K562 (cell line): ENCODE measurements around the gene SERF2. TPM values are rescaled to one million over a fixed set of nuclear protein-coding genes. Genes with fewer than 3 reads are reported as not detected.

Experiments used
- ATAC-seq: fragments of 200-7000 bp; cut with Tn5 transposase; 3 replicates; pipeline ENCODE4 v1.9.1; 2020; ENCODE audit warnings: moderate library complexity
- BruUV-seq: library from RNA; stranded (reverse); fragments of 400-500 nt; replicated peaks from 2 replicates; lab custom pipeline; 2021; lab: Mats Ljungman, UMichigan
- CTCF ChIA-PET: fragments of 300-600 bp; formaldehyde crosslinking; extraction: SDS; loops from one replicate; lab custom pipeline; 2021; ENCODE audit warnings: low intra/inter-chr PET ratio; lab: Yijun Ruan, JAX
- POLR2A ChIA-PET: fragments of 300-600, 350-650 bp; sonication (Branson Sonifier 250); formaldehyde crosslinking; extraction: SDS; loops from one replicate; lab custom pipeline; 2021; ENCODE audit warnings: antibody characterized with exemption, inconsistent platforms; lab: Yijun Ruan, JAX
- DNase-seq, 4 experiments: peaks; one replicate each; pipeline versions ENCODE4 v3.0.0 to v3.0.0-alpha.2; 2011 to 2018; ENCODE audit warnings: low spot score in 3 of 4, mixed read lengths in 3 of 4; ENCODE audit errors: extremely low read depth in 1 of 4
- FAIRE-seq: peaks from 2 replicates; lab custom pipeline; 2011; peaks lifted over from hg19 to GRCh38; lab: Jason Lieb, UNC
- H2AFZ ChIP-seq: 2 replicates; pipeline ENCODE4 v1.6.0; 2011; ENCODE audit warnings: low read depth, low read length, control low read depth, inconsistent platforms
- H3K27ac ChIP-seq: fragments of 200-600 bp; 3 replicates; pipeline ENCODE4 v1.8.0; 2011; ENCODE audit warnings: low read depth, mild to moderate bottlenecking, control low read depth, inconsistent platforms, low read length, moderate library complexity, mixed read lengths; ENCODE audit errors: extremely low read depth
- H3K27me3 ChIP-seq, 2 experiments: fragments of 300-600 bp in 1 of 2; 2 replicates in 1 of 2; 3 replicates in 1 of 2; pipeline versions ENCODE4 v1.6.0 to v1.8.0; 2011; ENCODE audit warnings: inconsistent platforms in 2 of 2, low read length in 2 of 2, mild to moderate bottlenecking in 1 of 2, mixed read lengths in 1 of 2, moderate library complexity in 1 of 2; ENCODE audit not compliant: control insufficient read depth in 2 of 2, insufficient read depth in 2 of 2
- H3K36me3 ChIP-seq: fragments of 300-600 bp; 3 replicates; pipeline ENCODE4 v1.8.0; 2011; ENCODE audit warnings: mild to moderate bottlenecking, low read length, inconsistent platforms; ENCODE audit not compliant: control insufficient read depth, insufficient read depth
- H3K4me1 ChIP-seq, 2 experiments: fragments of 200-600 bp in 1 of 2; replicated peaks in 1 of 2; 2 replicates in 1 of 2; 3 replicates in 1 of 2; pipeline versions ENCODE4 v1.5.1 to v1.8.0; 2011; ENCODE audit warnings: inconsistent platforms in 2 of 2, low read length in 2 of 2, mild to moderate bottlenecking in 1 of 2, mixed read lengths in 1 of 2, moderate library complexity in 1 of 2; ENCODE audit not compliant: control insufficient read depth in 2 of 2, insufficient read depth in 2 of 2
- H3K4me2 ChIP-seq: 2 replicates; pipeline ENCODE4 v1.6.1; 2011; ENCODE audit warnings: low read length, control low read depth, inconsistent platforms, mixed read lengths; ENCODE audit not compliant: insufficient read depth
- H3K4me3 ChIP-seq: fragments of 200-600 bp; sonication (generic), shearing (Covaris generic); 2 replicates; pipeline ENCODE4 v1.5.1; 2016; ENCODE audit warnings: control low read depth, inconsistent platforms
- H3K79me2 ChIP-seq: fragments of 200-600 bp; 3 replicates; pipeline ENCODE4 v1.8.0; 2011; ENCODE audit warnings: low read length, inconsistent platforms; ENCODE audit not compliant: control insufficient read depth, insufficient read depth
- H3K9ac ChIP-seq, 2 experiments: 2 replicates each; pipeline versions ENCODE4 v1.6.0 to v1.6.1; 2011; ENCODE audit warnings: low read depth in 2 of 2, low read length in 2 of 2, control low read depth in 1 of 2, inconsistent platforms in 1 of 2, mild to moderate bottlenecking in 1 of 2, mixed read lengths in 1 of 2; ENCODE audit not compliant: insufficient read depth in 1 of 2
- H3K9me1 ChIP-seq: one replicate; pipeline ENCODE4 v1.6.0; 2011; ENCODE audit warnings: inconsistent platforms, mild to moderate bottlenecking, low read length, moderate library complexity; ENCODE audit not compliant: control insufficient read depth, insufficient read depth
- H3K9me3 ChIP-seq: replicated peaks from 2 replicates; pipeline ENCODE4 v1.5.1; 2011; ENCODE audit warnings: low read depth, low read length, inconsistent platforms; ENCODE audit not compliant: control insufficient read depth, insufficient read depth
- H4K20me1 ChIP-seq: replicated peaks from 2 replicates; pipeline ENCODE4 v1.6.1; 2011; ENCODE audit warnings: low read length, inconsistent platforms, mixed read lengths; ENCODE audit not compliant: control insufficient read depth, insufficient read depth
- POLR2A ChIP-seq: fragments of 450-650 bp; conservative IDR thresholded peaks from 2 replicates; pipeline ENCODE4 v1.6.1; 2016
- TBP ChIP-seq: optimal IDR thresholded peaks from 2 replicates; pipeline ENCODE3; 2011; ENCODE audit warnings: low read depth, low read length, improper control_type of control experiment
- WGBS: fragments of 100-300 bp; shearing (Covaris generic); methylation state at CpG from one replicate; pipeline ENCODE4 v1.1.6; 2016; ENCODE audit warnings: low coverage, mixed read lengths; ENCODE audit not compliant: insufficient coverage; ENCODE audit errors: missing lambda C conversion rate; 5-methylcytosine and 5-hydroxymethylcytosine counted together
- in situ Hi-C: fragments of 300-500 bp; cut with MboI; formaldehyde crosslinking; loops from 4 replicates; pipeline ENCODE4 v1.15.0; 2018; ENCODE audit warnings: inconsistent platforms, mixed read lengths
- intact Hi-C: fragments of 100-400 bp; cut with micrococcal nuclease; formaldehyde crosslinking; loops from 2 replicates; pipeline ENCODE4 v1.14.2; 2022
- polyA plus RNA-seq, 8 experiments: library from polyadenylated mRNA; depleted of rRNA in 4 of 8; stranded (reverse) in 5 of 8; unstranded in 3 of 8; fragments of >200 nt; fragmentation: Nextera tagmentation in 2 of 8; fragmentation: Illumina TruSeq in 1 of 8; extraction: Ambion mirVana in 2 of 8; extraction: Trizol in 1 of 8; gene quantifications; 2 replicates each; pipeline versions ENCODE4 v1.2.1 to v1.2.3, GENCODE V29; 2011 to 2014; ENCODE audit warnings: inconsistent platforms in 1 of 8, missing spikeins in 1 of 8
- total RNA-seq, 7 experiments: library from RNA; depleted of rRNA in 6 of 7; stranded (reverse); fragments of >200 nt in 6 of 7; fragmentation: Illumina TruSeq in 2 of 7; extraction: Trizol in 2 of 7; gene quantifications; 2 replicates each; pipeline versions ENCODE4 v1.2.1 to v1.2.3, GENCODE V29; 2011 to 2021; ENCODE audit warnings: low replicate concordance in 1 of 7
- TF ChIP-seq, protein P1 (sequence below): fragments of 450-650 bp; IDR thresholded peaks from 2 replicates; pipeline ENCODE4 v1.7.1; 2018; ENCODE audit warnings: mild to moderate bottlenecking, low read depth; ENCODE audit not compliant: partially characterized antibody

The SERF2 gene
- total and polyA plus RNA-seq, 9 of the 15 experiments (the other 6 are each of a cell fraction or from before 2014, with no cell fraction given): 497 to 3,360 (median 867) TPM

DNA sequence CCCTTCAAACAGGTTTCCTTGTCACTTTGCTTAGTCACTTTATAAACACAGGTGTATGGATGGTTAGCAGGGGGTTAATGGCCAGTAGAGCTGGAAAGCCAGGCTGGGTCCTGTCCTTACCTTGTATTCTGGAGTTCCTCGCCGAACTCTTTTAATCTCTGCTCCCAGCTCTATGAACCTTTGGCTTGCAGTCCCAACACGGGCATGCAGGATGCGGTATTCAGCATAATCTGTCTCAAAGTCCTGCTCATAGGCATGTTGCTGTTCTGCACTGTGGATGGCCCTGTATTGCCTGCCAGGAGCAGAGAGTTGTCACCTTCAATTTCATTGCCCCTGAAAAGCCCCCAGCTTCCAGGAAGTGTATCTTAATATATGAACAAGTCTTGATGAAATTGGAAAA lies 18.1 kb upstream of the SERF2 start:
- Histone ChIP-seq H3K27me3 (no peaks in the 10 kb centered on the region), H3K4me3 (no peak overlapping the region), H3K9me3 (no peaks in the 10 kb centered on the region), H3K36me3 (peaks cover 50% of the 10 kb centered on the region), H2AFZ (no peak overlapping the region), H3K27ac (0 out of 3 replicates have a peak overlapping the region, but pooled peaks have one; percentile 12), H3K4me1 (peaks cover 2 to 16% of the 10 kb centered on the region in 2 experiments; a peak in 4 of 5 replicates), H4K20me1 (no peaks in the 10 kb centered on the region; the same call in 1 of the 2 replicates), H3K9ac (no peak overlapping the region), H3K79me2 (no peaks in the 10 kb centered on the region), H3K4me2 (no peak overlapping the region), H3K9me1 (no peaks in the 10 kb centered on the region)
- ChIA-PET POLR2A (interaction anchor here (0.8 to 3.2 kb wide), 4 partner anchors 9 to 20 kb away, joined by 3 to 12 read pairs (median 4); no protein-coding TSS in a partner anchor), CTCF (no interaction called here)
- WGBS: 71% methylated on average over 4 of the region's 4 CpGs
- 0 out of 2 replicates have a peak, but pooled peaks have one; percentile 1 for TF ChIP-seq POLR2A
- TF ChIP-seq, protein P1, sequence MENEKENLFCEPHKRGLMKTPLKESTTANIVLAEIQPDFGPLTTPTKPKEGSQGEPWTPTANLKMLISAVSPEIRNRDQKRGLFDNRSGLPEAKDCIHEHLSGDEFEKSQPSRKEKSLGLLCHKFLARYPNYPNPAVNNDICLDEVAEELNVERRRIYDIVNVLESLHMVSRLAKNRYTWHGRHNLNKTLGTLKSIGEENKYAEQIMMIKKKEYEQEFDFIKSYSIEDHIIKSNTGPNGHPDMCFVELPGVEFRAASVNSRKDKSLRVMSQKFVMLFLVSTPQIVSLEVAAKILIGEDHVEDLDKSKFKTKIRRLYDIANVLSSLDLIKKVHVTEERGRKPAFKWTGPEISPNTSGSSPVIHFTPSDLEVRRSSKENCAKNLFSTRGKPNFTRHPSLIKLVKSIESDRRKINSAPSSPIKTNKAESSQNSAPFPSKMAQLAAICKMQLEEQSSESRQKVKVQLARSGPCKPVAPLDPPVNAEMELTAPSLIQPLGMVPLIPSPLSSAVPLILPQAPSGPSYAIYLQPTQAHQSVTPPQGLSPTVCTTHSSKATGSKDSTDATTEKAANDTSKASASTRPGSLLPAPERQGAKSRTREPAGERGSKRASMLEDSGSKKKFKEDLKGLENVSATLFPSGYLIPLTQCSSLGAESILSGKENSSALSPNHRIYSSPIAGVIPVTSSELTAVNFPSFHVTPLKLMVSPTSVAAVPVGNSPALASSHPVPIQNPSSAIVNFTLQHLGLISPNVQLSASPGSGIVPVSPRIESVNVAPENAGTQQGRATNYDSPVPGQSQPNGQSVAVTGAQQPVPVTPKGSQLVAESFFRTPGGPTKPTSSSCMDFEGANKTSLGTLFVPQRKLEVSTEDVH: peak; percentile 23
- no peak for TF ChIP-seq TBP
- DNase-seq (no peak), FAIRE-seq (no peak), ATAC-seq (no peak)
- in situ Hi-C loops (no loop called here), intact Hi-C loops (no loop called here)
- BruUV-seq: no TSS peak
